ENCODE data around the gene TSTD2.

The TSTD2 gene

DNA sequence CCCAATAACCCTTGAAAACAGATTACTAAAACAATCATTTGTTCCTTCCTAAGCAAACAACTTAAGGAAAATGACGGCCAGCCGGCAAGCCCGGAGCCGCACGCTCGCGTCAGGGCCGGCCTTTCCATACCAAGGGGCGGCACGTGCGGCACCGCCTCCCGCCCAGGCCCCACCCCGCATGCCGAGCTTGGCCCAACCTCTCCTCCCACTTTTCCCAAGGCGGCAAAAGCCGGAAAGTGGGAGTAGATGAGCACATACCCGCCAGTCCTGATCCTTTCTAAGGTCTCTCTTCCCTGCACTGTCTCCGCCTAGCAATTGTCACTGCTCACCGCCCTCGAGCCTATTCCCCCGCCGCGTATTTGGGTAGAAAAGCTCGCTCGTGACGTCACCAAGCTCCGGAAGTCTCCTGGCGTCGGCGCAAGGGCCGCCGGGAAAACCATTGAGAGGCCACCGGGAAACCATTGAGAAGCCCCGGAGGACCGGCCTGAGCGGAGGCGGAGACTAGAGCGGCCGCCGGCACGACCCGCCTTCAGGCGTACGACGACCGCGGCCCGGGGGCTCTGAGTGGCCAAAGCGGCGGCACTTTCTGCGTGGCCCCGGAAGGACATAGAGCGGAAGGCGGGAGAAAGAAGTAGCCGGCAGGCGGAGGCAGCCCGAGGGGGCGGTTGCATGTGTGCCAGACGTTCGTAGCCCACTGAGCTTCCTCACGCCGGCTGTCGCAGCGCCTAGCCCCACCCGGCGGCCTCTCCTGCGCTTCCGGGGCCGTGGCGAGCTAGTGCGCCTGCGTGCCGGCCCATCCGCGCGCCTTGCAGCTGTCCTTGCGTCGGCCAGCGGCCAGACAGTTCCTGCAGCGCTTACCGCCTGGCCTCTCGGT lies at the start of gene TSTD2, which contains the start of gene NCBP1:
TSS of gene TSTD2 (minus strand) at position 384 of the 874 bp plus-strand sequence. CDS start 5,806 bp downstream, outside the sequence.
TSS of gene NCBP1 (plus strand) at position 837 of the 874 bp plus-strand sequence. CDS start 61 bp downstream, outside the sequence.
- H3K27me3 ChIP-seq (ENCODE audit: insufficient read depth, low read length) = no peaks in the 10 kb centered on the region
- peaks cover 31% of the 10 kb centered on the region for H3K4me1 ChIP-seq (ENCODE audit: control insufficient read depth, insufficient read depth, low read length, unreplicated experiment)
- H3K36me3 ChIP-seq (ENCODE audit: insufficient read depth, low read length) = no peaks in the 10 kb centered on the region
- H3K79me2 ChIP-seq (ENCODE audit: control insufficient read depth, insufficient read depth, low read length, unreplicated experiment) = peaks cover 81% of the 10 kb centered on the region
- H2AFZ ChIP-seq (ENCODE audit: low read length, unreplicated experiment) = peak within 1 kb of the TSS; percentile 66
- peak within 1 kb of the TSS; percentile 83 for H3K4me3 ChIP-seq (ENCODE audit: low read depth, low read length)
- peak within 1 kb of the TSS; percentile 99 for H3K27ac ChIP-seq (ENCODE audit: low read depth, low read length)

DNA sequence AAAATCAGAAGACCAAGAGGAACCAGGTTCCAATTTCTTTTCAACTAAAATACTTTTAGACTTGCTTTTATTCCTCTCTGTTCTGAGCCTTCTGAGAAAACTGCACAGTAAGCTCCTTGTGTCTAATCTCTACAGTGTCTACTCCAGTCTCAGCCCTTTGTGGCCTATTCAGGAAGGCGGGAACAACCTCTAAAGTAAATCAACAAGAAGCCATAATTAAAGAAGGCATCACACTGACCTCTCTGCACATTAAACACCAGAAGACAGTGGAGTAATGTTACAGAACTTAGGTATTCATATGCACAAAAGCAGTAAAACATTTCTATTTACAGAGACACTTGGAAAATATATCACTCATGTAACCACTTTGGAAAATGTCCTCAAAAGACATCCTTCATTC lies 49.1 kb upstream of the TSTD2 start:
- no peaks in the 10 kb centered on the region for H3K27me3 ChIP-seq (ENCODE audit: insufficient read depth, low read length)
- H3K27ac ChIP-seq (ENCODE audit: low read depth, low read length) = no peak overlapping the region
- peaks cover 7% of the 10 kb centered on the region; the same call in 1 of the 2 replicates for H3K36me3 ChIP-seq (ENCODE audit: insufficient read depth, low read length)
- H3K79me2 ChIP-seq (ENCODE audit: control insufficient read depth, insufficient read depth, low read length, unreplicated experiment) = peaks cover 3% of the 10 kb centered on the region
- no peak overlapping the region for H3K4me3 ChIP-seq (ENCODE audit: low read depth, low read length)
- no peaks in the 10 kb centered on the region for H3K4me1 ChIP-seq (ENCODE audit: control insufficient read depth, insufficient read depth, low read length, unreplicated experiment)
- no peak overlapping the region for H2AFZ ChIP-seq (ENCODE audit: low read length, unreplicated experiment)

DNA sequence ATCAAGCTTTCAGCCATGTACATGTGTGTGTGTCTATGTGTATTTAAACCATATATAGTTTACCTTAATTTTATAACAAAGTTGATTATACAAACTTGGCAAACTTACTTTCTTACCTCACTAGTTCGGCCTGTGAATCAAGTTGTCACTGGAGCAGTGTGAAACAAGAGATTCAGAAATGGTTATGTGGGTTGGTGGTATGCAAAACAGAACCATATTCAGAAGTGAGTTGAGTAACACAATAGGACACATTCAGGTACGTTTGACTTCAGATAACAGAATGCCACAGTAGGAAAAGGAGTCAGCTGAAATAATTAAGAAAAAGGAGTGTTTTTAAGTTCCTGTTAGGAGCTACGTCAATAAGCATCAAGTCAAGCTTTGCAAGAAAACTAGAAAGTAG lies 42.5 kb upstream of the TSTD2 start:
- Histone ChIP-seq H2AFZ (ENCODE audit: low read length, unreplicated experiment) (no peak overlapping the region), H3K36me3 (ENCODE audit: insufficient read depth, low read length) (peaks cover 46% of the 10 kb centered on the region), H3K4me3 (ENCODE audit: low read depth, low read length) (no peak overlapping the region), H3K79me2 (ENCODE audit: control insufficient read depth, insufficient read depth, low read length, unreplicated experiment) (peaks cover 3% of the 10 kb centered on the region), H3K27me3 (ENCODE audit: insufficient read depth, low read length) (no peaks in the 10 kb centered on the region), H3K27ac (ENCODE audit: low read depth, low read length) (no peak overlapping the region), H3K4me1 (ENCODE audit: control insufficient read depth, insufficient read depth, low read length, unreplicated experiment) (no peaks in the 10 kb centered on the region)

DNA sequence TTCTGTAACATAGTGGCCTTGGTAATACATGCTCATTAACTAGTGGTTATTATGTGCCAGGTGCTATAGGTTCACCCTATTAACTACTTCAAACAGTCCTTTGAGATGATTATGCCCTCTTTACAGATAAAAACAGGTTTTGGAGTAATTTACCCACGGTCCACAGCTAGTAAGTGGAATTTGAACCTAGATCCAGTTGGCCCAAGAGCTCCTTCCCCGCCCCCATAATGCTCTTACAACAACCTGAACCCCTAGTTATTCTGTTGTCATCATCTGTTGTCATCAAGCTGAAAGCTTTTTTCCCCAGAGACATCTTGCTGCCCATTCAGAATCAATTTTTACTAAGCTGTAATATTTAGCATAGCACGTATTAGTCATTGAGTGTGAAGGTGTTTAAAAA lies 40.8 kb upstream of the TSTD2 start:
- no peak overlapping the region for H3K4me3 ChIP-seq (ENCODE audit: low read depth, low read length)
- H3K4me1 ChIP-seq (ENCODE audit: control insufficient read depth, insufficient read depth, low read length, unreplicated experiment) = no peaks in the 10 kb centered on the region
- no peak overlapping the region for H2AFZ ChIP-seq (ENCODE audit: low read length, unreplicated experiment)
- peaks cover 60% of the 10 kb centered on the region for H3K36me3 ChIP-seq (ENCODE audit: insufficient read depth, low read length)
- H3K27me3 ChIP-seq (ENCODE audit: insufficient read depth, low read length) = no peaks in the 10 kb centered on the region
- H3K27ac ChIP-seq (ENCODE audit: low read depth, low read length) = no peak overlapping the region
- H3K79me2 ChIP-seq (ENCODE audit: control insufficient read depth, insufficient read depth, low read length, unreplicated experiment) = peaks cover 3% of the 10 kb centered on the region

DNA sequence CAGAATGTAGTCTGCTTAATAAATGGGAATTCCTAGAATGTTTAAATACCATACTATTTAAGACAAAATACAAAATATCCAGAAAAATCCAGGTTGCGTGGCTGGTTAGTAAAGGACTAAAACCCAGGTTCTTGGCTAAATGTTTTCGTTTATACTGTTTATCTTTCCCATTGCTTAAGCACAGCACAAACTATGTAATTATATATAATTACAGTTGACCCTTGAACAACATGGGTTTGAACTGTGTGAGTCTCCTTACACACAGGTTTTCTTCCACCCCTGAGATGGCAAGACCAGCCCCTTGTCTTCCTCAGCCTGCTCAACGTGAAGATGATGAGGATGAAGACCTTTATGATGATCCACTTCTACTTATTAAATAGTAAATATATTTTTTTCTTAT lies 39.2 kb upstream of the TSTD2 start:
- Histone ChIP-seq H3K79me2 (ENCODE audit: control insufficient read depth, insufficient read depth, low read length, unreplicated experiment) (no peaks in the 10 kb centered on the region), H3K4me3 (ENCODE audit: low read depth, low read length) (no peak overlapping the region), H3K4me1 (ENCODE audit: control insufficient read depth, insufficient read depth, low read length, unreplicated experiment) (no peaks in the 10 kb centered on the region), H2AFZ (ENCODE audit: low read length, unreplicated experiment) (no peak overlapping the region), H3K27me3 (ENCODE audit: insufficient read depth, low read length) (no peaks in the 10 kb centered on the region), H3K36me3 (ENCODE audit: insufficient read depth, low read length) (peaks cover 67% of the 10 kb centered on the region), H3K27ac (ENCODE audit: low read depth, low read length) (no peak overlapping the region)

DNA sequence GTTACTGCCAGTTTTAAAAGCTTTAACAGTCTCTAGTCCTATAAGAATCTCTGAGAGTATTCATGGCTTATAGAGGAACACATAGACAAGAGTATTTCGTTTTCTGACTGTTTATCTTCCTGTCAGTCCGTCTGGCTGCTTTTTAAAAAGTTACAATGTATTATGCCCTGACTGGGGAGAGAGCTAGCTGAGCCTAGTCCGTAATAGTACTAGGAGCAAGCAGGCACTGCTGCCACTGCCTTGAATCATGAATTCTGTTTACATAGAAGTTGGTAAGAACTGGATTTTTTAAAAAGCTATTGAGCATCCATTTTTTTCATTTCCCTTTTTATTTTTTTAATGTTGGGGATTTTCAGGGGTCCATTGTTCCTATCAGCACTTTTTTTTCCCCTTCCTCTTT lies 37.4 kb upstream of the TSTD2 start:
- no peak overlapping the region for H3K27ac ChIP-seq (ENCODE audit: low read depth, low read length)
- no peaks in the 10 kb centered on the region for H3K27me3 ChIP-seq (ENCODE audit: insufficient read depth, low read length)
- H3K4me3 ChIP-seq (ENCODE audit: low read depth, low read length) = no peak overlapping the region
- H3K36me3 ChIP-seq (ENCODE audit: insufficient read depth, low read length) = peaks cover 64% of the 10 kb centered on the region
- H3K79me2 ChIP-seq (ENCODE audit: control insufficient read depth, insufficient read depth, low read length, unreplicated experiment) = no peaks in the 10 kb centered on the region
- H2AFZ ChIP-seq (ENCODE audit: low read length, unreplicated experiment) = no peak overlapping the region
- no peaks in the 10 kb centered on the region for H3K4me1 ChIP-seq (ENCODE audit: control insufficient read depth, insufficient read depth, low read length, unreplicated experiment)

DNA sequence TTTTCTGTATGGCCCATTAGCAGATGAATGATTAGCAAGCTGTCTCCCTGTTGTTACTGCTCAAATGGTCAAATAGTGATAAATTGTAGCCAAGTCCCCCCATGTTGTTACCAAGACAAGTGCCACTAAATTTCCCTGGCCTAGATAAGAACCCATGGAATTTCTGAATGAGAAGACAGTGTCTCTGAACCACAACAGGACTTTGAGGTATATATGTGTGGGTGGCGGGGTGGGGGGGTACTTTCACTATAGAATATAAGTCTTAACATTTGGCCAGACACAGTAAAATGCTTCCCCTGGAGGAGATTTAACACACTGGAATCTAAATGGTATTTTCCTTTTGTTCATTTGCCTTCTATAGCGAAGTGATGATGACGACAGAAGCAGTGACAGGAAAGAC lies 35.3 kb upstream of the TSTD2 start:
- H2AFZ ChIP-seq (ENCODE audit: low read length, unreplicated experiment) = no peak overlapping the region
- H3K4me1 ChIP-seq (ENCODE audit: control insufficient read depth, insufficient read depth, low read length, unreplicated experiment) = no peaks in the 10 kb centered on the region
- H3K27me3 ChIP-seq (ENCODE audit: insufficient read depth, low read length) = no peaks in the 10 kb centered on the region
- no peak overlapping the region for H3K27ac ChIP-seq (ENCODE audit: low read depth, low read length)
- H3K79me2 ChIP-seq (ENCODE audit: control insufficient read depth, insufficient read depth, low read length, unreplicated experiment) = no peaks in the 10 kb centered on the region
- no peak overlapping the region for H3K4me3 ChIP-seq (ENCODE audit: low read depth, low read length)
- H3K36me3 ChIP-seq (ENCODE audit: insufficient read depth, low read length) = peaks cover 57% of the 10 kb centered on the region

DNA sequence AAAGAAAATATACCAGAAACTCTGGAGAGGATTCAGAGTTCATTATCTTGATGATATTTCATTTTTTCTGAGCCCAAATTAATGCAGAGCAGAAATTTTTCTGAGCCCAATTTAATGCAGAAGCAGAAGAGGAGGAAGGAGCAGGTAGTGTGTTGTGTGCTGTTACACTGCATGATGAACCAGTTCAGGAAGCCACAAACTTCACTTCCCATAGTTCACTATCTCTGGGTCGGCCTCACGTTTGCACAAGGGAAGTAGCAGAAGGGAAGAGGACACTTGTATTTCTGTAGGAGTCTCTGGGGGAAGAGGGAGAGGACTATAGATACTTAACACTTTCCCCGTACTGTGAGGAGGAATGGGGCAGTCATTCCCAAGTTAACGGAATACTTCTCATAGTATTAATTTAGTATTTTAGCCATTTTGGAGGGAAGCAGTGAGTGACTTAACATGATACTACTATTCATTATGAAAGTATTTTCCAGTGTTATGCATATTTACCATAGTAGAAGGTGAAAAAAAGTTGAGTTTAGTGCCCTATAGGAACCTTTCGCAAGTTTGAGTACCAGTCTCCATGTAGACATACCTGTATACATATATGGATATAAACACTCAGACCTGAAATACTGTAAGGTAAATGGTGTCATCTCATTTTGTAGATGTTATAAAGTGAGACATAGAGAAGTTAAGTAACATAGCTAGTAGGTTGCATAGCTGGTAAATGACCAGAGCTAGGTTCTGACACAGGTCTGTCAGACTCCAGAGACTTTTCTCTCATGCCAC lies 33.9 kb upstream of the TSTD2 start:
- no peak overlapping the region for H2AFZ ChIP-seq (ENCODE audit: low read length, unreplicated experiment)
- H3K4me3 ChIP-seq (ENCODE audit: low read depth, low read length) = no peak overlapping the region
- no peaks in the 10 kb centered on the region for H3K27me3 ChIP-seq (ENCODE audit: insufficient read depth, low read length)
- H3K4me1 ChIP-seq (ENCODE audit: control insufficient read depth, insufficient read depth, low read length, unreplicated experiment) = no peaks in the 10 kb centered on the region
- H3K36me3 ChIP-seq (ENCODE audit: insufficient read depth, low read length) = peaks cover 58% of the 10 kb centered on the region
- H3K27ac ChIP-seq (ENCODE audit: low read depth, low read length) = no peak overlapping the region
- no peaks in the 10 kb centered on the region for H3K79me2 ChIP-seq (ENCODE audit: control insufficient read depth, insufficient read depth, low read length, unreplicated experiment)

DNA sequence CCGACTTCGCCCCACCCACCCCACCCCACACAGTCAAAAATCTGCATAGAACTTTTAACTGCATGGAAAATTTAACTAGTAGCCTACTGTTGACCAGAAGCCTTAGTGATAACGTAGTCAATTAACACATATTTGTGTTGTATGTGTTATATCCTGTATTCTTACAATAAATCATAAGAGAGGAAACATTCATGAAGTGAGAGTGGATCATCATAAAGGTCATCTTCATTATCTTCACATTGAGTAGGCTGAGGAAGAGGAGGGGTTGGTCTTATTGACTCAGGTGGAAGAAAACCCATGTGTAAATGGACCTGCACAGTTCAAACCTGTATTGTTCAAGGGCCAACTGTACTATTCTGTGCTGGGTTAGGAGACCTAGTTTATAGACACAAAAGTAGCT lies 32.6 kb upstream of the TSTD2 start:
- Histone ChIP-seq H2AFZ (ENCODE audit: low read length, unreplicated experiment) (no peak overlapping the region), H3K79me2 (ENCODE audit: control insufficient read depth, insufficient read depth, low read length, unreplicated experiment) (no peaks in the 10 kb centered on the region), H3K4me3 (ENCODE audit: low read depth, low read length) (no peak overlapping the region), H3K27me3 (ENCODE audit: insufficient read depth, low read length) (no peaks in the 10 kb centered on the region), H3K27ac (ENCODE audit: low read depth, low read length) (no peak overlapping the region), H3K4me1 (ENCODE audit: control insufficient read depth, insufficient read depth, low read length, unreplicated experiment) (no peaks in the 10 kb centered on the region), H3K36me3 (ENCODE audit: insufficient read depth, low read length) (peaks cover 57% of the 10 kb centered on the region)

DNA sequence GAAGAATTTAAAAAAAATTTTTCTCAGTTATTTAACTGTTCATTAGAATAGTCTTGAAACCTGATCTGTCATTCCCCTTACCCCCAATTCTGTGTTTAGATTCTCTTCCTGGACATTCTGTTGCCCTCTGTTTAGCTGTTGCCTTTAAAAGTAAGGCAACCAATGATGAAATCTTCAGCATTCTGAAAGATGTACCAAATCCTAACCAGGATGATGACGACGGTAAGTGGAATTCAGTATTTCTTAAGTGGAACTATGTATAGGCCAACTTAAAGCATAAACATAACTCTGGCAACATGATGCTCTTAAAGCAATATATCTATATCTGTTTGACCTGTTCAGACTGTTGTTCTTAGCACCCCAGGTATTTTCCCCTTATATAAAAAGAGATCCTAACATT lies 27.7 kb upstream of the TSTD2 start:
- H3K4me3 ChIP-seq (ENCODE audit: low read depth, low read length) = no peak overlapping the region
- H2AFZ ChIP-seq (ENCODE audit: low read length, unreplicated experiment) = no peak overlapping the region
- no peaks in the 10 kb centered on the region for H3K4me1 ChIP-seq (ENCODE audit: control insufficient read depth, insufficient read depth, low read length, unreplicated experiment)
- peaks cover 72% of the 10 kb centered on the region for H3K36me3 ChIP-seq (ENCODE audit: insufficient read depth, low read length)
- no peaks in the 10 kb centered on the region for H3K27me3 ChIP-seq (ENCODE audit: insufficient read depth, low read length)
- H3K27ac ChIP-seq (ENCODE audit: low read depth, low read length) = no peak overlapping the region
- no peaks in the 10 kb centered on the region for H3K79me2 ChIP-seq (ENCODE audit: control insufficient read depth, insufficient read depth, low read length, unreplicated experiment)
